PC-9 (cell line): ENCODE results near the gene HAP1. TPM values are rescaled to one million over a fixed set of nuclear protein-coding genes. Genes with fewer than 3 reads are reported as not detected.
"Not testable (repeated sequence)": the region's sequence is repeated elsewhere in the genome, so short reads cannot be mapped to it uniquely, and the experiment has no call there.

Experiments used
- BruUV-seq: library from RNA; stranded (reverse); fragments of 400-500 nt; replicated peaks from 2 replicates; lab custom pipeline; 2021; lab: Mats Ljungman, UMichigan
- CTCF ChIA-PET: fragments of 300-600 bp; sonication (Branson Sonifier 250); formaldehyde crosslinking; loops from one replicate; lab custom pipeline; 2022; ENCODE audit warnings: antibody characterized with exemption; lab: Charles Lee
- POLR2A ChIA-PET: fragments of 300-600 bp; sonication (Branson Sonifier 250); formaldehyde crosslinking; loops from one replicate; lab custom pipeline; 2022; ENCODE audit warnings: antibody characterized with exemption; ENCODE audit not compliant: unreplicated experiment; lab: Charles Lee
- DNase-seq, 2 experiments: peaks; one replicate each; pipeline versions ENCODE4 v3.0.0 to v3.0.0-alpha.2; 2015 to 2022; ENCODE audit warnings: mixed read lengths in 1 of 2
- H2AFZ ChIP-seq: fragments of 200-600 bp; sonication (generic); 2 replicates; pipeline ENCODE4 v1.8.1; 2017; ENCODE audit warnings: antibody characterized with exemption
- H3F3A ChIP-seq: fragments of 200-600 bp; sonication (generic); 2 replicates; pipeline ENCODE4 v1.8.1; 2017; ENCODE audit warnings: antibody characterized with exemption, mild to moderate bottlenecking, low read depth; ENCODE audit not compliant: insufficient read depth
- H3K27ac ChIP-seq: fragments of 200-600 bp; sonication (generic); 2 replicates; pipeline ENCODE4 v1.6.1; 2016; ENCODE audit warnings: mixed run types
- H3K27me3 ChIP-seq: fragments of 200-600 bp; sonication (generic); 2 replicates; pipeline ENCODE4 v1.6.1; 2016; ENCODE audit warnings: low read depth, mixed run types; ENCODE audit not compliant: insufficient read depth
- H3K36me3 ChIP-seq: fragments of 200-600 bp; sonication (generic); 2 replicates; pipeline ENCODE4 v1.6.1; 2016; ENCODE audit warnings: low read depth, mixed run types
- H3K4me1 ChIP-seq: fragments of 200-600 bp; sonication (generic); replicated peaks from 2 replicates; pipeline ENCODE4 v1.6.1; 2016; ENCODE audit warnings: mixed run types; ENCODE audit not compliant: insufficient read depth
- H3K4me2 ChIP-seq: fragments of 200-600 bp; sonication (generic); 2 replicates; pipeline ENCODE4 v1.6.1; 2017; ENCODE audit warnings: mixed run types
- H3K4me3 ChIP-seq: fragments of 200-600 bp; sonication (generic); 2 replicates; pipeline ENCODE4 v1.6.1; 2016; ENCODE audit warnings: mixed run types
- H3K79me2 ChIP-seq: fragments of 200-600 bp; sonication (generic); 2 replicates; pipeline ENCODE4 v1.6.1; 2017; ENCODE audit warnings: low read depth, mixed run types
- H3K9me2 ChIP-seq: fragments of 200-600 bp; sonication (generic); 2 replicates; pipeline ENCODE4 v1.8.1; 2017; ENCODE audit warnings: mild to moderate bottlenecking; ENCODE audit not compliant: insufficient read depth
- H3K9me3 ChIP-seq: fragments of 200-600 bp; sonication (generic); 2 replicates; pipeline ENCODE4 v1.8.1; 2016; ENCODE audit warnings: low read depth; ENCODE audit not compliant: insufficient read depth
- H4K20me1 ChIP-seq: fragments of 200-600 bp; sonication (generic); 2 replicates; pipeline ENCODE4 v1.8.1; 2017; ENCODE audit not compliant: insufficient read depth
- EZH2 ChIP-seq: fragments of 200-600 bp; sonication (generic); IDR thresholded peaks from 2 replicates; pipeline ENCODE4 v1.8.0; 2017; ENCODE audit warnings: antibody characterized with exemption, low read depth
- intact Hi-C: fragments of 100-400 bp; cut with micrococcal nuclease; formaldehyde crosslinking; loops from one replicate; pipeline ENCODE4 v1.10.0; 2022; ENCODE audit not compliant: unreplicated experiment
- total RNA-seq: library from RNA; stranded (reverse); gene quantifications from 2 replicates; pipeline ENCODE4 v1.2.3, GENCODE V29; 2021
- TF ChIP-seq, protein P1 (sequence below): fragments of 200-600 bp; sonication (generic); conservative IDR thresholded peaks from 2 replicates; pipeline ENCODE4 v1.6.1; 2017; ENCODE audit warnings: mixed run types, antibody characterized with exemption, mild to moderate bottlenecking, moderate library complexity

Gene HAP1
- total RNA-seq, 1 experiment from 2014 or later: 1.1 TPM

DNA sequence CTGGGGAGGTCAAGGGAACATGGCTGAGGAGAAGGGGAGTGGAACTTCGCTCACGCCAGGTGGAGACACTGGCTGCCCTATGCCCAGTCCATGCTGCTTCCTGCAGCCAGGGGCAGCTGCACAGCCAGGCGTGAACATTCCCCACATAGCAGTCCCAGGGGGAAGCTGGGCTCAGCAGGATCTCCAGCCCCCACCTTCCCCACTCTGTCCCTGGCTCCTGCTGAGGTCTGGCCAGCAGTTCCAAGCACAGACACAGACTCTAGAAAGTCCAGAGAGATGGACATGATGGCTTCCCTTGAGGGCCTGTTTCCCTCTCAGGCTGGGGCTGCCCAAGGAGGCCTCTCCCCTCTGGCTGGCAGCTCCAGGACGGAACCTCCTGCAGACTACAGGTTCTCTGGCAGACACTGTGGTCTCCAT lies 42.7 kb upstream of the HAP1 start:
- DNase-seq: no peak
- TF ChIP-seq EZH2: no peak
- TF ChIP-seq, protein P1, sequence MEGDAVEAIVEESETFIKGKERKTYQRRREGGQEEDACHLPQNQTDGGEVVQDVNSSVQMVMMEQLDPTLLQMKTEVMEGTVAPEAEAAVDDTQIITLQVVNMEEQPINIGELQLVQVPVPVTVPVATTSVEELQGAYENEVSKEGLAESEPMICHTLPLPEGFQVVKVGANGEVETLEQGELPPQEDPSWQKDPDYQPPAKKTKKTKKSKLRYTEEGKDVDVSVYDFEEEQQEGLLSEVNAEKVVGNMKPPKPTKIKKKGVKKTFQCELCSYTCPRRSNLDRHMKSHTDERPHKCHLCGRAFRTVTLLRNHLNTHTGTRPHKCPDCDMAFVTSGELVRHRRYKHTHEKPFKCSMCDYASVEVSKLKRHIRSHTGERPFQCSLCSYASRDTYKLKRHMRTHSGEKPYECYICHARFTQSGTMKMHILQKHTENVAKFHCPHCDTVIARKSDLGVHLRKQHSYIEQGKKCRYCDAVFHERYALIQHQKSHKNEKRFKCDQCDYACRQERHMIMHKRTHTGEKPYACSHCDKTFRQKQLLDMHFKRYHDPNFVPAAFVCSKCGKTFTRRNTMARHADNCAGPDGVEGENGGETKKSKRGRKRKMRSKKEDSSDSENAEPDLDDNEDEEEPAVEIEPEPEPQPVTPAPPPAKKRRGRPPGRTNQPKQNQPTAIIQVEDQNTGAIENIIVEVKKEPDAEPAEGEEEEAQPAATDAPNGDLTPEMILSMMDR: no peak
- no TSS peak for BruUV-seq
- intact Hi-C loops: no loop called here
- Histone ChIP-seq H3K4me1 (peaks cover 60% of the 10 kb centered on the region), H3K79me2 (peaks cover 66% of the 10 kb centered on the region), H3K27ac (peak overlapping the region; percentile 49), H3K4me2 (peak overlapping the region; percentile 4; the same call in 1 of the 2 replicates), H3K27me3 (no peaks in the 10 kb centered on the region), H3K9me2 (no peaks in the 10 kb centered on the region), H2AFZ (no peak overlapping the region), H4K20me1 (peaks cover 39% of the 10 kb centered on the region), H3K4me3 (no peak overlapping the region), H3K9me3 (no peaks in the 10 kb centered on the region), H3K36me3 (no peaks in the 10 kb centered on the region), H3F3A (peaks cover 49% of the 10 kb centered on the region)
- ChIA-PET POLR2A (interaction anchor here (1.2 kb wide), 1 partner anchor 9 kb away, joined by 30 read pairs; the partner anchor contains the start of gene JUP), CTCF (interaction anchor here (0.5 to 0.7 kb wide), 2 partner anchors 19 to 24 kb away, joined by 4 to 5 read pairs; no protein-coding TSS in a partner anchor)

DNA sequence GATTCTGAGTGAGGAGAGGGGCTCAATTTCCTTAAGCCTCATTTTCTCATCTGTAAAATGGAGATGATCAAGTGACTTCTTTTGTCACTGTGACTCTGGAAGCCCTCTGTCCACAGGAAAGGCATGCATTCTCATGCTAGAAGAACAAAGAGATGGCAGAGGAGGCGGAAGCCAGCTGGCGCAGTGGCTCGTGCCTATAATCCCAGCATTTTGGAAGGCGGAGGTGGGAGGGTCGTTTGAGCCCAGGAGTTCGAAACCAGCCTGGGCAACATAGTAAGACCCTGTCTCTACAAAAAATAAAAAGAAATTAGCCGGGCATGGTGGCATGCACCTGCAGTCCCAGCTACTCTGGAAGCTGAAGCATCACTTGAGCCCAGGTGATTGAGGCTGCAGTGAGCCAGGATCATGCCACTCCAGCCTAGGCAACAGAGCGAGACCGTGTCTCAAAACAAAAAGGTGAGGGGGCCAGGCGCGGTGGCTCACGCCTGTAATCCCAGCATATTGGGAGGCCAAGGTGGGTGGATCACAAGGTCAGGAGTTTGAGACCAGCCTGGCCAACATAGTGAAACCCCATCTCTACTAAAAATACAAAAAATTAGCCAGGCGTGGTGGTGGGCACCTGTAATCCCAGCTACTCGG lies 41.9 kb upstream of the HAP1 start:
- BruUV-seq, H3K4me3 ChIP-seq, H3K36me3 ChIP-seq, H3K9me2 ChIP-seq, H3K27ac ChIP-seq, DNase-seq, H3K4me2 ChIP-seq, intact Hi-C loops, H2AFZ ChIP-seq, POLR2A ChIA-PET, H3K27me3 ChIP-seq, CTCF ChIA-PET, H3K9me3 ChIP-seq: not testable (repeated sequence)
- Histone ChIP-seq H3K79me2 (peaks cover 64% of the 10 kb centered on the region), H3F3A (peaks cover 49% of the 10 kb centered on the region), H4K20me1 (peaks cover 42% of the 10 kb centered on the region), H3K4me1 (peaks cover 61% of the 10 kb centered on the region)

DNA sequence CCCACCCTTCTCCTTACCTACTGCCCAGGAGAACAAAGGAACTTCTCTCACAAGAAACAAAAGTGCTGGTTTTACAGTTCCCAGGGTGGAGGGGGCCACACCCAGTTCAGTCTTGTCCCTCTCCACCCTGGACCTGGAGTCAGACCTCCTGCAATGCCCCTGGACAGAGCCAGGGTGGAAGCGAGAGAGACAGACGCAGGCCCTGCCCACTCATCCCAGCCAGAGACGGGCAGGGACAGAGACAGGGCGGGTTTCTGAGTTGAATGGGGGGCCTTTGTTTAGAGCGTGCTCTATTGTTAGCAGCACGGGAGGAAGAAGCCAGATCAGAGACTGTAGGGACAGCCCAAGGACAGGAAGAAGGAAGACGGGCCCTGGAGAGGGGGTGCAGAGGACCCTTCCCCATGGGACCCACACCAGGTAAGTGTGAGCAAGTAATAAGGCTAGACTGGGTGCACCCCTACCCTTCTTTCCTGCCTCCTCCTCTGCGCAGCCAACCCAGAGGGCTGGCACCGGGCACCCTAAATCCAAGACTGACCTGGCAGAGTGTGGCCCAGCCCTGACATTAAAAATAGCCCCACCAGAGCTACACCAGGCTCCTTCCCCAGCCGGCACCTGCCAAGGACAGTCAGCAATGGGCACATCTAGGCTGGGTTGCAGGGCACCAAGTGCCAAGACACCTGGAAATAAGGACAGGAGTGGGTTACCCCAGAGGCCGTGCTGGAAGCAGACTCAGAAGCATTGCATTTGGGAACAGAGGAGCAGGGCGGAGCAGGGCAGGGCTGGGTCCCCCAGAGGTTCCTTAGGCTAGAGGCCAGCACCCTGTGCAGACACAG lies 41.2 kb upstream of the HAP1 start:
- ChIA-PET POLR2A (no interaction called here), CTCF (no interaction called here)
- H4K20me1 ChIP-seq: peaks cover 34% of the 10 kb centered on the region
- H3K9me3 ChIP-seq: no peaks in the 10 kb centered on the region
- 0 out of 2 replicates have a peak overlapping the region, but pooled peaks have one; percentile 2 for H3K4me2 ChIP-seq
- TF ChIP-seq, protein P1: no peak
- TF ChIP-seq EZH2: no peak
- H3K79me2 ChIP-seq: peaks cover 64% of the 10 kb centered on the region
- intact Hi-C loops: no loop called here
- H2AFZ ChIP-seq: no peak overlapping the region
- H3K36me3 ChIP-seq: peaks cover 4% of the 10 kb centered on the region; the same call in 1 of the 2 replicates
- no peak overlapping the region for H3K4me3 ChIP-seq
- no peaks in the 10 kb centered on the region for H3K9me2 ChIP-seq
- peaks cover 59% of the 10 kb centered on the region for H3K4me1 ChIP-seq
- BruUV-seq: no TSS peak
- H3F3A ChIP-seq: peaks cover 49% of the 10 kb centered on the region
- no peak for DNase-seq
- H3K27me3 ChIP-seq: no peaks in the 10 kb centered on the region
- H3K27ac ChIP-seq: no peak overlapping the region; the same call in 1 of the 2 replicates
